Stimulated activated CD4-positive, alpha-beta T cell treated with anti-CD3 and anti-CD28 coated beads, TNF-alpha, amount 100 ng/mL, for 4 hours (primary cell): ENCODE measurements around the gene PDE9A.
"Not testable (repeated sequence)": the region's sequence is repeated elsewhere in the genome, so short reads cannot be mapped to it uniquely, and the experiment has no call there.

Experiments
- DNase-seq, 3 experiments: peaks; one replicate each; pipeline ENCODE4 v3.0.0-alpha.2; 2020; ENCODE audit warnings: low read depth in 3 of 3

The PDE9A gene

DNA sequence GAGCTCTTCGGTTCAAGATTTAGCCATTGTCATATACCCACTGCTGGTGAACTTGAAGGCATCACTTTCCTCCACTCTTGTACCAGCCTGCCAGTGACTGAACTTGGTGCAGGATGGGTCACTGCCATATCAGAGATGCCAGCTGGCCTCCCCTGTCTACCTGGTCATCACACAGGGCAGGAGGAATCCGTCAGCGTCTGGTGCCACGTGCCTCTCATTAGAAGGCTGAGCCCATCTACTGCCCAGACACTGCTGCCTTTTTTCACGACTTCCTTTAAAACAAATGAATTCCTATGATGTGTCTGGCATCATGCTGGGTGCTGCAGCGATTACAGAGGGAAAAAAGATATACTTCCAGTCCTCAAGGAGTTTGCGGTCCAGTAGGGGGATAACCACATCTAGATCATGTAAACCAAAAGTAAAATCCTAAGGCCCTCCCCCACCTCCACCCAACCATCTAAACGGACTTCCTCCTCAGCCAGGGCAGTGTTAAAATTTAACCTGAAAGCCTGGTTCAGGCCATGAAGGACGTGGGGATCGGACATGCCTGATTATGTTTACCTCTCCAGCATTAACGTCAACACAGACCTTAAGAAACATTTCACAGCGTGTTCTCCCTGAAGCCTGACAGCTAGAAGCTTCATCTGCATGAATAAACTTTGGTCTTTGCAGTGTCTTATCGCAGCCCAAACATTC, 29.2 kb upstream of the PDE9A start:
- no peak for DNase-seq

DNA sequence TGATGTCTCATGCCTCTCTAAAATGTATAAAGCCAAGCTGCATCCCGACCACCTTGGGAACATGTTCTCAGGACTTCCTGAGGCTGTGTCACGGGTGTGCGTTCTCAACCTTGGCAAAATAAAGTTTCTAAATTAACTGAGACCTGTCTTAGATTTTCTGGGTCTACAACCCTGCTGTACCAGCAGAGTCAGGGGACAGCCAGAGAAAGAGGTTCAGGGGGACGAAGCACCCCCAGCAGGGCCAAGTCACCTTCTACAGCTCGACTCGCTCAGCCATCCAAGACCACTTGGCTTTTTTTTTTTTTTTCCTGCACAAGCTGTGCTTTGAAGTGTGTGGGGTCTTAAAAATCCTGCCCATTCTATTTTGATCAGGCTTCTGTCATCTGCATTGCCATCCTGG, 28.5 kb upstream of the PDE9A start:
- DNase-seq = no peak

DNA sequence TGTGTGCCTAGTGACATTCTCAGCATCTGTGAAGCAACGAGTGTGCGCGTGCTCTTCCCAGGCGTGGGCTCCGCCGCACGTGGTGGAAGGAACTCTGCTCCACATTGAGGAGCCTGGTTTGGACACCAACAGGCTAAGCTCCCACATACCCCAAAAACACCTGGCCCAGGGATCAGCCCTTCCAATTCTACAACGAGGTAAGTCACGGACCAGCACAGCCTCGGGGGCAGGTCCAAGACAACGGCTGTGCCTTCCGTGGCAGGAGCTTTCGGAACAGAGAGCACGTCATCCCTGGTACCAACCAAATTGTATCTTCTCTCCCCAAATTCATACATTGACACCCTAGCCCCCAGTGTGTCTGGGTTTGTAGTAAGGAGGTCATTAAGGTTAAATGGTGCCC, 27.2 kb upstream of the PDE9A start:
- no peak for DNase-seq

DNA sequence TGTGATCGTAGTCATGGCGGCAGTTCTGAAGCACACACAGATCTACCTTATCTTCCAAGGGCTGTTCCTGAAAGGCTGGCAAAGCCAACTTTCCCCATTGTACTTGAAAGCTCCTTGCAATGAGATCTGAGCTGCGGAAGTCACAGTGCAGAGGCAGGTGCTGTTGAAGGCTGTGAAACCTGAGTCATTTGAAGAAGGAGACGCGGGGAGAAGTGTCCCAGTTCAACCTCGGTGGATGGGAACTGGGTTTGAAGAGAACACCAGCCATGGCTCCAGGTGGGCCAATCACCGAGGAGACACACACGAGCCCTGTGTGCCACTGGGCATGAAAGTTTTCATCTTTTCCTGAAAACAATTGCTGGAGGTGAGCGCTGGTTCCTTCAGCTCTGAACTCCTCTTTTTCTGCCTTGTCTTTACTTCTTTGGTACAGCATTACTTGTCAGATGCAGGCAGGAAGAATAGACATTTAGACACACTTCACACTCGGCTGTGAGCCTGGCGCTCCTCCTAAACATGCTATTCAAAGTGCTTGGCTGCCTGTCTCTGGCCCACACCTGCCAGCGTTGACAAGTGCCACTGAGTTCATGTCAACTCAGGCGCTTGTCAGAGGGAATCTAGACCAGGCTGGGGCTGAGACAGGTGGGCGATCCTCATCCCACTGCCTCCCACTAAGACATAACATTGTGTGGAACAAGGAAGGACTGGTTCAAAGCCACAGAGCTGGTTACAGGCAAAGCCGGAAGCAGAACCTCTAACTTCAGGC, 25.7 kb upstream of the PDE9A start:
- no peak for DNase-seq

DNA sequence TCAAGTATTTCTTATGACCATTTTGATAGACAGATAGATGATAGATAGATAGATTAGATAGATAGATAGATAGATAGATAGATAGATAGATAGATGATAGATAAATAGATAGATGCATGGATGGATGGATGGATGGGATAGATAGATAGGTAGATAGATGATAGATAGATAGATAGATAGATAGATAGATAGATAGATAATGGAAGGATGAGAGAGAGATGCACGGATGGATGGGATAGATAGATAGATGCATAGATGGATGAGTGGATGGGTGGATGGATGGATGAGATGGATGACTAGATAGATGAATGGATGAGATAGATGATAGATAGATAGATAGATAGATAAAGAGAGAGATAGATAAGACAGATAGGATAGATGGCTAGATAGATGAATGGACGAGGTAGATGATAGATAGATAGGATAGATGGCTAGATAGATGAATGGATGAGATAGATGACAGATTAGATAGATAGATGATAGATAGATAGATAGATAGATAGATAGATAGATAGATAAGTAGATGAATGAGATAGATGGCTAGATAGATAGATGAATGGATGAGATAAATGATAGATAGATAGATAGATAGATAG, 24.9 kb upstream of the PDE9A start:
- not testable (repeated sequence) for DNase-seq

DNA sequence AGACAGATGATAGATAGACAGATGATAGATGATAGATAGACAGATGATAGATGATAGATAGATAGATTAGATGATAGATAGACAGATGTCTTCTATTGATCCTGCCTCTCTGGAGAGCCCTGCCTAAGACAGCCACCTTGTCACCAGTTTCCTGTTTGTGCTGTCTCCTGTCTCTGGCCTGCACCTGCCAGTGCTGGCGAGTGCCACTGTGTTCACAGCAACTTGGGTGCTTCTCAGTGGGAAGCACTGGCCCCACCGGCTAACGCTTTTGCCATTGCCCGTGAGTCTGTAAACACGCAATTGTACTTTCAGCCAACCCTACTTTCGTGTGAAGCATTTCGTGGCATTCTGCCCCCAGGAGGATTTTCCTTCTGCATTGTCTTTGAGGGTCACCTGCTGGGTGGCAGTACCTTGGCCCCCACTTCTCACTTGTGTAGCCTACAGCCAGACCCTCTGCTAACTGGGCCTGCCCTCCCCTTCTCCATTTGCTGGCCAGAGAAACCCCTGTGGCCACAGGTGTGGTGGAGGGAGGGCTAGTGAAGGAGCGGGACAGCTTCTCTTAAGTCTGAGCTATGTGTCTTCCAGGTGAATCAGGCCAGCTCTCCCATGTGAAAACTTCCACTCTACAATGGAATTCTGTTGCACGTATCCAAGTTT, 23.4 kb upstream of the PDE9A start:
- DNase-seq = no peak

DNA sequence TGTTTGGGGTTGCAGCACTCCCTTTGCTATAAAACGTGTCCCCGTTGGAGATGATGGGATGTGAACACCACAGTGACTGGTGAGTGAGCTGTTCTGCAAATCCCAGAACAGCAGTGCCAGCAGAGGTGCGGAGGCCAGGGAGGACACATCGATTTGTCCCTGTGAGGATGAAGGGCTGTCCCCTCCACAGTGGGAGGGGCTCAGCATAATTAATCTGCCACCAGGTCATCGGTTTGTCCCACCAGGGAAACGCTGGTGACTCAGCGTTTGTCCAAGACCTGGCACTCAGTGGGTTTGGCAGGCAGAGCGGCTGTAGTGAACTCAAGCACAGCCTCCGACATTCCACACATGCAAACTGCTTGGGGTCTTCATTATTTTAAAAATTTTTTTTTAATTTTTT, 22.8 kb upstream of the PDE9A start:
- no peak for DNase-seq

DNA sequence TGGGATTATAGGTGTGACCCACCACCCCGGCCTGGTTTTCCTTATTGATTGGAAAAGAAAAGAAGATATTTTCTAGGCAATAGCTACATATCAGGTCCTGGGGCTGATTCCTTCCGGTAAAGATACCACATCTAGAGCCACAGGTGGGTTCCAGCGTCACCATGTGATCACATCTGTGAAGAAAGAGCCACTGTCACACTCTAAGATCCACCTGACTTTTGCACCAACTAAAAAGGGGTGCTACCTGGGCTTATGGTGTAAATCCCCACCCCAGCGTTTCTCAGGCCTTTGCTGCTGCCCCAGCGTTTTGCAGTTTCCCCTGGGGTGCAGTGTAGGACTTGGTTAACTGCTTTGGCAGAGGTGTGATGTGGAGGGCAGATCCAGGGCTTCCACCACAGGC, 22.3 kb upstream of the PDE9A start:
- no peak for DNase-seq

DNA sequence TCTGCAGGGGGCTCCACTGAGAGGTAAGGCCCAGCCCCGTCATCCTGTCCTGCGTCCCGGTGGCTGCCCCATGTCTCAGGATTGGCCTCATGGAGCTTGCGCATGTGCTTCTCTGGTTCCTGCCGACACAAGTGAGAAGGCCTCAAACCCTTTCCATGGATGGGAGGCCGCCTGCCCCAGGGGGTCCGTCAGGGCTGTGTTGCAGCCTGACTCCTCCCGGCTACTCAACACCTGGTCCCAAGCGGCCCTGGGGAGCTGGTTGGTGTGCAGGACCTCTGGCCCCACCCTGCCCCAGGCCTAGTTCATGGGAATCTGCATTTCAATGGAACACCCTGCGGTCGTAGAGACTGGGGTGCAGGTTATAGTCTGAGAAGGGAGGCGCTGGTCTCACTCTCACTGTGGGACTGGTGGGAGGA, 21.1 kb upstream of the PDE9A start:
- no peak for DNase-seq

DNA sequence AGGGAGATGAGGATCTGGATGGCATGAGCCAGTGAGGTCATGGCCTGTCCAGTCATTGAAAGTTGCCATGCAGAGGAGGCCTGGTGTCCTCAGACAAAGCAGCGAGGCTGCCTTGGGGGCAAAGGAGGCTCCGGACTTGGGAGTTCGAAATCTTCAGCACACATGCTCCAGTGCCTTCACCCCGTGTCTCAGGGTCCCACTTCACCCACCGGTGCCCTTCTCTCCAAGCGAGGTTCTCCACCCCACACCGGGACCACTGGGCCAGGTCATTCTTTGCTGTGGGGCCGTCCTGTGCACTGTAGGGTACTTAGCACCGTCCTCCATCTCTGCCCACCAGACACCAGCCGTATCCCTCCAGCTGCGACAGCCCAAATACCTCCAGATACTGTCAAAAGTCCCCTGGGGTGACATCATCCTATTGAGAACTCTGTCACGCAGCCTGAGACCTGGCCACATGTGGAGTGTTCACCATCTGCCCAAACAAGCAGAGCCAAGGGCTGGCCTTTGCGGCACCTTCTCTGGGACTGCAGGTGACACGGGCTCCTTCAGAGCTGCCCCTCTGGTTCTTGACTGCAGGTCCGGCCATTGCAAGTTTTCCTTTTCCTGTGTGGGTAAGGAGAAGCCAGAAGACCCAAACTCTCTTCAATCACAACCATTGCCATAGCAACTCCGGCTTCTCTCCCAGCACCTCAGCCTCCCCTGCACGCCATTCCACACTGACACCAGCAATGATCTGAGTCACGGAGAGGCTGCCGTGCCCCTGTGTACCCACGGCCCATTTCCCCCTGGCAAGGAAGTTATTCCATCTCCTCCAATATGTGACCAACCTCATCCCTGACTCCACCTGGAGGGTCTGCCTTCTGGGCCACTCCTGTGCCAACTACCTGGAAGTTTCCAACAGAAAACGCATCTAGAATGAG, 20.4 kb upstream of the PDE9A start:
- no peak for DNase-seq

DNA sequence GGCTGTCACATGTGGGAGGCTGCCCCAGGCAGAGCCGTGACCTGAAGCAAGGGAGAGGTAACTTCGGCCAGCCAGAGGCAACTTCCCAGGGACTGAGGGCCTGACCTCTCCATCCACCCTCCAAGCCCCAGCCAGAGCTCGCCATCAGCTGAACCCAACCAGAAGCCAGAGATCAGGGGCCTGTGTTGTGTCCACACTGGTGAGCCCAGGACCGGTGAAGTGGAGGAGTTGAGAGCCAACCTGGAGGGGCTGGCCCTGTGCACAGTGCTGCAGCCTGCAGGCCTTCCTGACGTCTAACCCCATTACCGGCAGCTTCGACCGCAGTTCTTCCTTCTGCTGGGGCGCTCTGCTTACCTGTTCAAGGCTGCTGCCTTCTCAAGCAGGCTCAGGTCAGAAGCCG, 19.6 kb upstream of the PDE9A start:
- no peak for DNase-seq

DNA sequence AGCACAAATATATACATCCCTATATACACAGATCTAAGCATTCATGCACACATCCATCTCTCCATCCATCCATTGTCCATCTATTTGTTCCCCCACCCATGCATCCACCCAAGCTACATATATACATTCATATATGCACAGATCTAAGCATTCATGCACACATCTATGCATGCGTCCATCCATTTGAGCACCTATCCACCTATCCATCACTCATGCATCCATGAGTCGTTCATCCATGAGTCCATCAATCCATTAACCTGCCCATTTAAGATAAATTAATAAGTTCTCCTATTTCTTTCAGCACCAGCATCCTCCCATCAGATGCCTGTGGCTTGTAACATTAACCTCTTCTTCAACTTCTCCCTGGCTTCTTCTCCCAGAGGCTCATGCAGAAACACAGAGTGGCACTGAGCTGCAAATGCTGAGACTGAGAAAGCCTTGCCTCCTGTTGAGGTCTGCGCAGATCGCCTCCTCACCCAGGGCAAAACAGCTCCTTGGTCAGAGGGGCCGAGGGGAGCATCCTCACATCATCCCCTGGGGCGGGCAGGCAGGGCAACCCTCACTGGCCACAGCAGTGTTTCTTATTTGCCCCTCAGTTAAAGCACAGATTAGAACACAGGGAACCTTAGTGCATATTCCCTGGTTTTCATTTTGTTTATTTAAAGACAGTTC, 17.4 kb upstream of the PDE9A start:
- no peak for DNase-seq

DNA sequence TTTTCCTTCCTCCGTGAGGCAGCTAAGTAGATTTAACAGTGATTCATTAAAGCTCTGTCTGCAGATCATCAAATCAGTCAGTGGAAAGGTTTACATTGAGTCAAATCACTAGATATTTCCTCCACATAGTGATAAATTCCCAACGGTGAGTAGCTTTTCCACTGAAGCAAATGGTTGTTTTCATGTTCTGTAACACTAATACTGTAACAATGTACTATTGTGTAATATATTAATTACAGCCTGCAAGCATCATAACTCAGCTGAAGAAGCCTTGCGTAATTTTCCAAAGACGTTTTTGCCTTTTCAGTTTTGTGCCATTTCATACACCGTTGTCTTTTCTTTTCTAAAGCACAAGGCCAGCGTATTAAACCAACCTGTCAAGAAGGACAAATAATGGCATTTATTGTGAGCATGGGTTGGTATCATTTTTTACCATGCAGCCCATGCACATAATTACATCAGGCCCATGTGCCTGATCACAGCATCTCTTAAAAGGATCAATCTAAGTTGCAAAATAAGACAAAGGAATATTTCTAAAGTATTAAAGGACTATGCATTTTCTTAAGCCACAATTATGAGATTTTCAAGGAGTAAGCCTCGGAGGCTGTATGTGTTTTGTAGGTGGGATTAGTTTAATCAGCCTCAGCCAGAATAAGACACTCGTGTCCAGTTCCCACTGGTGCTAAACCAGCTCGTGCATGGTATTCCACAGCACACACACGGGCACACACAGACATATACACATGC, 16.7 kb upstream of the PDE9A start:
- no peak for DNase-seq

DNA sequence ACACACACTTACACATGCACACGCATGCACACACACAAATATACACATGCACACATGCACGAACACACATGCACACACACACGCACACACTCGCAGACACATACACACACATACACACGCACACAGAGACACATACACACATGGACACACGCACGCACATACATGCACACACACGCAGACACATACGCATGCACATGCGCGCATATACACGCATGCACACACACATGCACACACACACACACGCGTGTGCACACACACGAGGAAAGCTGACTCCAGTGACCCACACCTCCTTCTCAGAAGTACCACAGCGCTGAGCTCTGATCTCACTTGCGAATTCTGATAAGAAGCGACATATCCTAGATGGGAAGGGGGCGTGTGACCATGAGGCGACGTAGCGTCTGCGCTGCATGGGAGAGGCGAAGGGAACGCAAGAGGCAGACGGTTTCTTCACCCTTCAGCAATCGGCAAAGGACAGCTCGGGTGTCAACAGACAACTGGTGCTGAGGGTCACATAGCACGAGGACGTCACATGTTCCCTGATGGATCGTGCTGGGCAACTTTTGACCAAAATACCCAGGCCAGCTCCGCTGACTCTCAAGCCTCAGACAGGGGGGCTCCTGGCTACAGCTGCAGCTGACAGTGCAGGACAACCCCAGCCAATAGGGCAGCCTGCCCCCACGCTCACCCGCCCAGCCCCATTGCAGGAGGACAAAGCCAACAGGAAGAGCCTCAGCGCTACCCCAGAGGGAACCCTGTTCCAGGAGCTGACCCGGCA, 16.0 kb upstream of the PDE9A start:
- no peak for DNase-seq

DNA sequence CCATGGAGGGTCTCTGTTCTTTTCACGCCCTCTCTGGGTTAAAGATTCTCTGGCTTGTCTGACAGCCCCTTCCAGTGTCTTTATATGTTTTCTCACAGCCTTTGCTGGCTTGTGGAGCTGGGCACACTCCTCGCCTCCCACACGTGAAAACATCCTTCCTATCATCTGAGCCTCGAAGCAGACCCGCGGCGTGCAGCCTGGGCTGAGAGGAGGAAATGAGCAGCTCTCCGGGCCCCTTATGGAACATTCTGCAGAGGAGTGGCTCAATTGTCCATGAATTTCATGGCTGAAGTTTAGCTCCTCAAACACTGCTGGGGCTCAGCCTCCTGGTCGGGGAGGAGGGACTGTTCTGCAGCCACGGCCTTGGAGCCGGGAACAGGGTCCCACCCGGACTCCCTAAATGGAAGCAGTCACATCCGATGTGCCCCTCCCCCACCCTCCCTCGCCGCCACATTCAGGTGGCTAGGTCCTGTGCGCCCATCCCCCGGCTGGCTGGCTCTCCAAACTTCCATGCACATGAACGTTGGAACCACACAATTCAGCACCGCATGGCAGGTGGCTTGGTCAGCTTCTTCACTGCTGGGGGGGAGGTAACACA, 15.1 kb upstream of the PDE9A start:
- DNase-seq = no peak

DNA sequence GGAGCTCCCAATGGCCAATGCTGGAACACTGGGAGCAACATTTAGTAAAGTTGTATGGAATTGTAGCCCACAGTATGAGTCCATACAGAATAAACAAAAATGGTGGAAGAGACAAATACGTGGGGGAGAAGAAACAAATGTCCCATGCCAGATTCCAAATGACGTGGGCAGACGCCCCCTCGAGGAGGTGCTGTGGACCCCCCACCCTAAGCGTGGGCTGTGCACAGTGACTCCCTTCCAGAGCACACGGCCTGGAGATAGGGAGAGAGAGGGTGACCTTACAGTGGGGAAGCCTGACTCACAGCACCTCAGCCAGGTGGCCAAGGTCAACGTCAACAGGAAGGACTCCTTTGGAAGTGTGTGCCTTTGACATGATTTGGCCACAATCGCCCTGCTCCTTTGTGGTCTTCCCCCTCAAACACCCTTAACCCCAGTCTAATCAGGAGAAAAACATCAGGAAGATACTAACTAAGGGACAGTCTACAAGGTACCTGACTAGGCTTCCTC, 13.7 kb upstream of the PDE9A start:
- DNase-seq = no peak

DNA sequence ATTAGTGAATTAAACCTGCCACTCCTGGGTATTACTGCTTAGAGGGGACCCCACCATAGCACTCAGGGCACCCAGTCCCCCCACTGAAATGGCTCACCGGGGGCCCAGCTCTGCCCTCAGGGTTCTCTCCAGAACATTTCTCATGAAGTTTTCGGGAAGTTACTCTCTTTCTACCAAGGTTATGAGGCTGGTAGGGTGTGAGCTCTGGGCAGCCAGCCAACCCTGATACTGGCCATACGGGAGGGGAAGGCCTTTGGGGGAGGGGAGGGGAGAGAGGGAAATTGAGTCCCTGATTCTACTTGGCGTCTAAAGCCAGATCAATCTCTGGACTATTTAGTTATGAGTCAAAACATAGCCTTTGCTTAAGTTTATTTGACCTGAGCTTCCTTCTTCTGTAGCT, 12.9 kb upstream of the PDE9A start:
- DNase-seq = no peak

DNA sequence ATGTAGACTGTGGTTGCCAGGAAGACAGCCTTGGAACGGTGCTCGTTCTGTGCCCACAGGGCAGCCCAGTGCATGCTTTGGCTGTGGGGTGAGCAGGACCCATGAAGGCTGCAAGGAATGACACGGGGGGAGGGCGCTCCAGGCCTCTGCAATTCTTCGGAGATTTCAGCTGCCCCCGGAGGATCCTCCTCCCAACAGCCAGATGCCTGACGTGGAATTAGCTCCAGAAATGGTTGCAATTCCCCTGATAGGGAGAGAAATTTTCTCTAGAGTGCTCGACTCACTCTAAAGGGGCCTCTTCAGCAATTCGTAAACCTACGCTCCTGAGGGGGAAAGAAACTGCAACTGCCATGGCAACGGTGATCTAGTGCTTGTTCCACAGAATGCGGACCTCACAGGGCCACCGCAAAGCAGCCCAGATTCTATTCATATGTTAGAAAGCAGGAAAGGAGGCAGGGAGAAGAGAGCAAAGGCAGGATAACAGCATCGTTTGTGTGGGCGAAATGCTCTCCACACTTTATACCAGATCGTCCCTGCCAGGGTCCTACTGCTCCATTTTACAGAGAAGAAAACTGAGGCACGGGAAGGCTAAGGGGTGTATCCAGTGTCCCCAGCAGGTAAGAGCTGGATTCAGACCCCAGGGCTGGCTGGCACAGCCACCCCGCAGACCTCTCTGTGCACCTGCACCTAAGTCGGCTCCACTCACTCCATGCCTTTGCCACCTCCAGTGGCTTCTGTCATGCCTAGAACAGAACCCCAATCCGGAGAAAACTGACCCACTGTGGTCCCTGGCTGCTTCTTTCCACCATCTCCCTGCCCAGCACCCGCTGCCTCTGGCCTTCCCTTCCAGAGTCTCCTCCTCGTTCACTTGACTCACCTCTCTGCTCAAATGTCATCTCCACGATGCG, 11.9 kb upstream of the PDE9A start:
- no peak for DNase-seq
